ENCODE results near the gene MKX.

The MKX gene, protein sequence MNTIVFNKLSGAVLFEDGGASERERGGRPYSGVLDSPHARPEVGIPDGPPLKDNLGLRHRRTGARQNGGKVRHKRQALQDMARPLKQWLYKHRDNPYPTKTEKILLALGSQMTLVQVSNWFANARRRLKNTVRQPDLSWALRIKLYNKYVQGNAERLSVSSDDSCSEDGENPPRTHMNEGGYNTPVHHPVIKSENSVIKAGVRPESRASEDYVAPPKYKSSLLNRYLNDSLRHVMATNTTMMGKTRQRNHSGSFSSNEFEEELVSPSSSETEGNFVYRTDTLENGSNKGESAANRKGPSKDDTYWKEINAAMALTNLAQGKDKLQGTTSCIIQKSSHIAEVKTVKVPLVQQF

DNA sequence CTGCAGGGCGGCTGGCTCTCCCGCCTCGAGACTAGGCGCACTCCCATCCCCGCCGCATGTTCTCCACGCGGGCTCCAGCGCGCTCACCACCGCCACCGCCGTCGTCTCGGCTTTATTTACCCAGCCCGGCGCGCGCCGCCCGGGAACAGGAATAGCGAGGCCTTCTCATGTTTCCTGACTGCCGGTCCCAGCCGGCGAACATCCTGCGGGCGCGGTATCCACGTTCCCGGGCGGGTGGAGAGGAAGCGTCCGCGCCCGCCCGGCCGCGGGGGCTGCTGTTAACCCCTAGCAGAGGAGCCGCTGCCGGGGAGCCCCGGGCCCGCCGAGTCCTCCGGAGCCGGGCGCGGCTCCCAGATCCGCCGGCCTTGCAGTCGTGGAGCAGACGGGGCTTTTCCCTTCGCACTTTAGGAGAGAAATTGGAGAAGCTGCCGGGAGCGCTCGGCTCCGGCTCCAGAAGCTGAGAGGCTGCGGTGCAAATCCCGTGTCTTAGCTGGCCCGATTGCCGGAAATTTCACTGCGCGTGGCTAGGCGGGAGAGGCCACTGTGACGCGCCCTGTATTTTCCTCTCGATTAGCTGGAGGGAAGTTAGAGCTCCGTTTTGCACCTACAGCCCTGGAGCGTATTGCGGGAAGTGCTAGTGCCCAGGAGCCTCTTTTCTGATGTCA is at the start of gene MKX:
Gene MKX (minus strand): TSS at position 88 of the 665 bp plus-strand sequence. CDS start 2,404 bp downstream, outside the sequence.
- no peak for DNase-seq (ENCODE audit: low read depth, low spot score)

DNA sequence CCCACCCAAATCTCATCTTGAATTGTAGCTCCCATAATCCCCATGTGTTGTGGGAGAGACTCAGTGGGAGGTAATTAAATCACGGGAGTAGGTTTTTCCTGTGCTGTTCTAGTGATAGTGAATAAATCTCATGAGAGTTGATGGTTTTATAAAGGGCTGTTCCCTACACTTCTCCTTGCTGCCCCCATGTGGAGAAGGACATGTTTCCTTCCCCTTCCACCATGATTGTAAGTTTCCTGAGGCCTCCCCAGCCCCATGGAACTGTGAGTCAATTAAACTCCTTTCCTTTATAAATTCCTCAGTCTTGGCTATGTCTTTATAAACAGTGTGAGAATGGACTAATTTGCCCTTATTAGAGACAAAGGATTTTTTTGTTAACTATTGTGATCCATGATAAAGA is 48.5 kb upstream of the MKX start:
- DNase-seq (ENCODE audit: low read depth, low spot score), result no peak

DNA sequence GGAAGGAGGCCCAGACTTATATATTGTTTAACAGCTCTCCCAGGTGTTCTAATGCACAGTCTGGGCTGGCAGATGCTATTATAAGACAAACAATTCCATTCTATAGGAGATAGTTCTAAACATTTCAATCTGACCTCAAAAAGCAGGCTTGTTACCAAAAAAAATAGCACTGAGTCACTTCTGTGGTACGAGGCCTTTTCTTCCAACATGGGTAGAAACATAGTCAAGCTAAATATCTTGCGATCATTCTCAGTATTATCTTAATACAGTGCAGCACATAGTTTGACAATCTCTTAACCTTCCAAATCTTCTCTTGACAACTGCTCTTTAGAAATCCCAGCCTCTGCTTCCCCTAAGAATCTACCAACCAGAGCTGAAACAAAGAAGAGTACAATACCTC is 46.6 kb upstream of the MKX start:
- no peak for DNase-seq (ENCODE audit: low read depth, low spot score)

DNA sequence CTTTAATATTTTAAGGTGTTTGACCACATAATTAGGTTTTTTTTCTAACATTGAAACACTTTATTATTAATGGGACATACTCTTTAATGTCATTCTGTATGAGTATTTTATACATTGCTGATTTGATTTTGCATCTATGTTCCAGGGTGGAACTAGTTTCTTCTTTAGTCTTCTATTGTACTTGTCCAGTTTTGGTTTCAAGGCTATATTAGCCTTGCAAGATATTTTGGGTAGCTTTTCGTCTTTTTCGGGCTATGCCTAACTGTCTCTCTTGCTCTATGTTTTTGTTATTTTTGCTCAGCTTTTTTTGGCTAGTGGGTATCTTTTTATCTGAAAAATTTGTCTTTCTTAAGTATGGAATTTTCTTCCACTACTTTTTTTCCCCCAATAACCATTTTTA is 38.7 kb upstream of the MKX start:
- no peak for DNase-seq (ENCODE audit: low read depth, low spot score)

DNA sequence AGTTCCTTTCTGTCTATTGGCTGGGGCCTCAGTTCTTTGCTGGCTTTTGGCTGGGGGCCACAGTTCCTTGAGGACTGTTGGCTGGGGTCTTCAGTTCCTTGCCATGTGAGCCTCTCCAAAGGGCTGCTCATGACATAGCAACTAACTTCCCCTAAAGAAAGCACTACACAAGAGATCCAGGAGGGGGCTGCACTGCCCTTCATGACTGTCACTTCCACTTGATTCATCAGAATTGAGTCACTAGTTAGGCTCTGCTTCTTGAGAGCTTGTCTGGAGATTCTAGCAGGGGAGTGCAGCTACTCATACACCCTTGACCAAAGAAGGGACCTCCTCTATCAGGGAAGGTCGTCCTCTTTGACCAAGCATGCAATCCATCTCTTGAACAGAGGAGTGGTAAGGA is 38.0 kb upstream of the MKX start:
- no peak for DNase-seq (ENCODE audit: low read depth, low spot score)

DNA sequence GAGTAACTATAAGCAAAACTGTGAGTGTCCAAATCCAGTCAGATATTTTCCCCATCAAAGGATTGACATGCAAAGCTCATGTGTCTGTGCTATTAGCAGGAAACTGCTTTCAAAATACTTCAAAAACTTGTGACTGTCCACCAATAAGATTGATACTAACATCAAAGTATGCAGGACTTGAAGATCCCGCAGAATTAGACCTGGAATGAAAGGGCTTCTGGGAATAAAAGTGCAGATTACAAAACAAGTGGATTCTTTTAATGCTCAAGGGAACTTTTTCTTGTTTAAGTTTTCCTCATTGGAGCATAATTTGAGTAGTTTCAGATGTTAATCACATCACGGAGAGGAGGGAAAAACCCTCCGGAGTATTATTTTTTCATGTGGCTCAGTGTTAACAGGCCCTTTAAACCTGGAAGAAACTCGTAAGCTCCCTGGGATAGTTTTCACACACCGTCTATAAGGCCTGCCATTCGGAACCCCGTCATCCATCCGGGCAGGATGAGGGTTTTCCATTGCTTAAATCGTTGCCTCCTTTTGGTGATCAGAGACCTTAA is 33.9 kb upstream of the MKX start:
- no peak for DNase-seq (ENCODE audit: low read depth, low spot score)

DNA sequence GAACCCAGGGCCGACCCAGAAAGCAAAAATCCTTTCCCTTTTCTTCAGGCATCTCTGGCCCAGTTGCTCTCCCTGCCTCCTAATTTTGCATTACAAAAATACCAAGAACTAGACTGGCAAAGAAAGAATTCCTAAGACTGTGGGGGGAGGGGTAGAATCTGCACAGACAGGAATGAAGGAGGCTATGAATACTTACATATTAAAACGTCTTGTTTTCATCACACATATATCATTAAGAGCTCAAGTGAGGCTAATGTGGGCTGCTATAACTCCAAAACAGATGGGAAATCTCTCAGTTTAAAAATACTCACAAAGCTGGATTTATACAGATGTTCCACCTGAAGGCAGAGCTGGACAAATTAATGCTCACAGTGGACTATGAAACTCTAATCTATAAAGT is 29.2 kb upstream of the MKX start:
- no peak for DNase-seq (ENCODE audit: low read depth, low spot score)

DNA sequence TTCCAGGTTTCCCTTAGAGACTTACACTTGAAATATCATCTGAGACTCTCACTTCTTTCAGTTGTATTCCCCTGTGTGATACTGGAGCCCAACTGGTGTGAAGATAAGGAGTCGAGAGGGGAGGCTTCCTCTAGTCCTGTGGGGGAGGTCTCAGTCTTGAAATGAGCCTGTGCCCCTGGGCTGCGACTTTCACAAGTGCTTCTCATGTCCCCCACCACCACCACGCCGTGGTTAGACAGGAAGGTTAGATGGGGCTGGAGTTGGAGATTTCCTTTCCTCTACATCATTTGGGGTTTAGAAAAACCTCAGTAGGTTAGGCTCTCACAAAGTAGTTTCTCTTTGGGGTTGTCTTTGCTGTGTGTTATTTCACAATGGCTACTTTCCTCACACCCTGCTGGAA is 25.6 kb upstream of the MKX start:
- DNase-seq (ENCODE audit: low read depth, low spot score), result no peak

DNA sequence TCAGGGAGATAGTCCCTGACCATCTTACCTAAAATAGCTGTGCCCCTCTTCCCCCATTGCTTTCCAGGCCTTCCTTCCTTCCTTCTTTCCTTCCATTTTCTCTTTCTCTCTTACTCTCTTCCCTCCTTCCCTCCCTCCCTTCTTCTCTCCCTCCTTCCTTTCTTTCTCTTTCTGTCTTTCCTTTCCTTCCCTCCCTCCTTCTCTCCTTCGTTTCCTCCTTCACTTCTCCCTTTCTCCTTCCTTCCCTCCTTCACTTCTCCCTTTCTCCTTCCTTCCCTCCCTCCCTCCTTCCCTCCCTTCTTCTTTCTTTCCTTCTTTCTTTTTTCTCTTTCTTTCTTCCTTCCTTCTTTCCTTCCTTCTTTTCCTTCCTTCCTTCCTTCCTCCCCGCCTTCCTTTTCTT is 24.6 kb upstream of the MKX start:
- DNase-seq (ENCODE audit: low read depth, low spot score), result no peak

DNA sequence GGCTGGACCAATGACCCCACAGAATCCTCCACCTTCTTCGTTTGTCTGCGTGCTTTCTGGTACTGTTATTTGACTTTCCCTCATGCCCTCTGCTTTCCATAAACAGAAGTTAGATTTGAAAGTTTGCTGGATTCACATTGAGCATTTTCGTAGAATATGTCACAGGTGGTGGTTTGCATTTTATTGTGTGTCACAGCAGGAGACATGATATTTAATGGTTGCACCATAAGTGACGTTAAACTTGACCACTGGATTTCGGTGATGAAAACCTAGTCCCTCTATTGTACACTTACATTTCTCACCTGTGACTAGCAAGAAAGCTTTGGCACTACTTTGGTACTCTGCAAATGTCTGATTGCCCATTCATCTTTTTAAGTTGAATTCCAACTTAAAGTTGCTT is 15.2 kb upstream of the MKX start:
- no peak for DNase-seq (ENCODE audit: low read depth, low spot score)

DNA sequence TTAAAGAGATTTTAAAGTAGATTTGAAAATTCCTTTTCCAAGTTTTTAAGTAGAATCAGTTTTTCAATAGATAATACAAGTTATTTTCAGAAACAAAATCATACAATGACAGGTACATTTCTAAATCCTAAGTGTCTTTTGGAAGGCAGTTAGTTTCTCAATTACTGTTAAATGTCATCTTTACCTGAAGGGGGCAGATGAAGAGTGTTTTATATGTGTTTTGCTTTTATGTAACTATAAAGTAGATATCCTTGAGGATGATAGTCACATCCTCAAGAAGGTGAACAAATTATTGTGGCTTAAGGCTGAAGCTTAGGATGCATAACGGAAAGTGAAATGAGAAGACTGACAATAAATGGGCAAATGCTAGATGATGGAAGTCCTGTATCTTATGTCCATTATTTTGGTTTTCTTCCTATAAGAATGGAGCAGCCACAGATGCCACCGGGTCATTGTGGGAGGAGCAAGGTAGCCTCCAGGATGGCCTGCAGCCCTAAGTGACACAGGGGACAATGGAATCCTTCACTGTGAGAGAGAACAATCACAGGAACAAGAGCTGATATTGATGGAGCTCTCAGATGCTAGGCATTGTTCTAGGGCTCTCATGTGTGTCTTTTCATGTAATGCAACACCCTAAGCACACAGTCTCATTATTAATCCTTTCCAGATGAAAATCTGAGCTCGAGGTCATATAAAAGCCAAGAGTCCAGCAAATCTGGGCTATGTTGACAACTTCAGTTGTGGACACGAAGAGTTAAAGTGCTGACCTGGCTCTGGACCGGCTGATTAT is 14.1 kb upstream of the MKX start:
- no peak for DNase-seq (ENCODE audit: low read depth, low spot score)

DNA sequence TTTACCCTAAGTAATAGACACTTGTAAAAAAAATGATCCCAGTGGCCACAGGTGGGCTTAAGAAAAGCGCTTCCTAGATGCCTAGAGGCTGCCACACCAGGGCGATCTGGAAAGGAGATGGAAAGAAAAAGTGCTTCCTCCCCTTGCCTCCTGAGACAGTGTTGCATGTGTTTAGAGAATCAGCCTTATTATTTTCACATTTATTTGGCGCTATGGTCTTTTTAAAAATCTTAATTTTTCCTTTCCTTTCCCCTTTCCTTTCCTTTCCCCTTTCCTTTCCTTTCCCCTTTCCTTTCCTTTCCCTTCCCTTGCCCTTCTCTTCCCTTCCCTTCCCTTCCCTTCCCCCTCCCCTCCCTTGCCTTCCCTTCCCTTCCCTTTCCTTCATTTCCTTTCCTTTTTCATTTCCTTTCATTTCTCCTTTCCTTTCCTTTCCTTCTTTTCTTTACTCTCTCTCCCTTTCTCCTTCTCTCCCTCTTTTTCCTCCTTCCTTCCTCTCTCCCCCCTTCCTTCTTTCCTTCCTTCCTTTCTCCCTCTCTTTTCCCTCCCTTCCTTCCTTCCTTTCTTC is 7.1 kb upstream of the MKX start:
- no peak for DNase-seq (ENCODE audit: low read depth, low spot score)

DNA sequence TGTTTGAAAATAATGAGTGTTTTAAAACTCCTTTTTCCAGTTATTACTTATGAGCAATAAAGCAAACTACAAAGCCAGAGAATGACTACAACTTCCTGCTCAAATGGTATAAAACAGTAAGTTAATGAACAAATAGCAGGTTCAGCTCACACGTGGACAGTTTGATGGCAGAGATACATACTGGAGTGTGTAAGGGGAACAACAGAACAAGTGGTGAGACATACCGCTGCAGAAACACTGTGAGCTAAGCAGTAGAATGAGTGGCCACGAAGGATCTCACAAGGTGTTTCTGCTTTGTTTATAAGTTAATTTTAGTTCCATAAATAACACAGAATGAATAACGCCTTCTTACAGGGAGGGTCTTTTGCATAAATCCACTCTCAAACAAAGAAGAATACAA is 3.0 kb upstream of the MKX start:
- no peak for DNase-seq (ENCODE audit: low read depth, low spot score)

DNA sequence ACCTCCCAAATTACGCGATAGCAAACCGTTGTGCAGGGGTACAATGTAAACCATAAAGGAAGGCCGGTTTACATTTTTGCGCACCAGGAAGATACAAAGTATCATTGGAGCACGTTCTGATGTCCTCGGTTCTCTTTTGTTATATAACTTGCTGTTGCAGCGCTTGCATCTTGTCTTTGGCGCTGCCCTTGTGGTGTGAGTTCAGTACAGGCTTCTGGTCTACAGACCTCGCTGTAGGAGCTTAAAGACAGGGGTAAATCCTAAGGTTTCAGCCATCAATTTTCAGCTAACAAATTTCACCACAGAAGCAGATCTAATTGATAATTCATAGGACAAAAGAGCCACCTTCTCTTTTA is 1.5 kb upstream of the MKX start:
- no peak for DNase-seq (ENCODE audit: low read depth, low spot score)

DNA sequence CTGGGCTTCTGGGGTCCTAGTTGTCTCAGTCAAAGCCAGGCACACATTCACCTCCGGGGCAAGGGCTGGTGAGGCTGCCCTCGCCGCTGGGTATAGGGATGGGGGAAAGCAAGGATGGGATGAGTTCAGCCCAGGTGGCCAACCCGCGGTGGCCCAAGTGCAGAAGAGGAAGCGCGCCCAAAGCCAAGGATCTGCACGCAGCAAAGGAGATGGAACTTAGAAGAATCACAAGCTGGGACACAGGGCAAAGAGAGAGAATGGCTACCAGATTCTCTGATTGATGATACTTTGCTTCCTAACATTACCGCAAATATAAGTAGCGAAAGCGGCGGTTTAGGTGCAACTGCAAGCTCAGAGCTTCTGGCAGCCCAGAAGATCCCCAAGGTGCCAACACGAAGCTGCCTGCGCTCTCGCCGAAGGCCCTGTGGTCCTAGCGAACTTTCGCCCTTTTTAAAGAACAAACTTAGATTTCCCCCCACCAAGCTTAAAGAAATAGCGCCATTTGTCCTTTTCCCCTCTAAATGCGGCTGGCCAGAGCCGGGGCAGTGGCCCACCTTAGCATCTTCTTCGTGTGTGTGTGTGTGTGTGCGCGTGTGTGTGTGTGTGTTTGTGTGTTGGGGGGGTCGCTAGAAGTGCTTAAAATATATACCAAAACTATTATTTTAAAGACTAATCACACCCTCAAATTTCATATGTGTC is 927 bp upstream of the MKX start:
- no peak for DNase-seq (ENCODE audit: low read depth, low spot score)

DNA sequence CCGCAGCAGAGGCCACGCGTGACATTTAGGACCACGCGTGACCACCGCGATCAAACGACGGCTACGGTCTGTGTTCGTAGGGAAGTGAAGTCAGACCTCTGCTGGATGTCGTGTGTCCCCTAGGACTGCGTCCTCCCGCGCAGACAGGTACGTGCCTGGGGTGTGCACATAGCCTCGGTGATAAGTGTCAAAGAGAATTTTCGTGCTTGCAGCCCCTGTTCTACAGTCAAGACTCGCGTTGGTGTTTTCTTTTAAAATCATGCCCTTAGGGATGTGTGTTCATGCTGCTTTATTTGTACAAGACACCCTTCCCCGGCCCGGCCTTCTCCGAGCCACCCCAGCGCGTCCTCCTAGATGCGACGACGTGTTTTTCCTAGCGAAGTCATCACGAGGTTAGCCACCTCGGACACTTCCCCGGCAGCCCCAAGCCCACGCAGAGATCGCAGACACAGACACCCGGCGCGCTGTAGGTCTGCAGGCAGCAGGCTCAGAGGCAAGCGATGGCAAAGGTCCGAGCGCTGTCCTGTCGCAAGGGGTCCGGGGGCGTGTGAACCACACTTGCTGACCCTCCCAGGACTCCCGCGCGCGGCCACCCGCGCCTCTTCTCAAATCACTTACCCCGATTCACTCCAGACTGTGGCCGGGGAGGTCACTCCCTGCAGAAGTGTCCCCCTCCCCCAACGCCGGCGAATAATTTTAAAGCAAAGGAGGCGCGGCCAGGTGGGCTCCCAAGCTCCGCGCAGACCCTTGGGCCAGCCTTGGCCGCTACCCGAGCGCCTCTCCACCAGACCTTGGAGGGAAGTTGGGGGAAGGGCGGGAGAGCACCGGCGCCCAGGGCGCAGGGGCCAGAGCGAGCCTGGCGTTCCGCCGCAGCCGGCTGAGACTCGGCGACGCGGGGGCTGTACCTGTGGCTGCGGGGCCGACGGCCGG is 552 bp downstream of the MKX start:
- no peak for DNase-seq (ENCODE audit: low read depth, low spot score)

DNA sequence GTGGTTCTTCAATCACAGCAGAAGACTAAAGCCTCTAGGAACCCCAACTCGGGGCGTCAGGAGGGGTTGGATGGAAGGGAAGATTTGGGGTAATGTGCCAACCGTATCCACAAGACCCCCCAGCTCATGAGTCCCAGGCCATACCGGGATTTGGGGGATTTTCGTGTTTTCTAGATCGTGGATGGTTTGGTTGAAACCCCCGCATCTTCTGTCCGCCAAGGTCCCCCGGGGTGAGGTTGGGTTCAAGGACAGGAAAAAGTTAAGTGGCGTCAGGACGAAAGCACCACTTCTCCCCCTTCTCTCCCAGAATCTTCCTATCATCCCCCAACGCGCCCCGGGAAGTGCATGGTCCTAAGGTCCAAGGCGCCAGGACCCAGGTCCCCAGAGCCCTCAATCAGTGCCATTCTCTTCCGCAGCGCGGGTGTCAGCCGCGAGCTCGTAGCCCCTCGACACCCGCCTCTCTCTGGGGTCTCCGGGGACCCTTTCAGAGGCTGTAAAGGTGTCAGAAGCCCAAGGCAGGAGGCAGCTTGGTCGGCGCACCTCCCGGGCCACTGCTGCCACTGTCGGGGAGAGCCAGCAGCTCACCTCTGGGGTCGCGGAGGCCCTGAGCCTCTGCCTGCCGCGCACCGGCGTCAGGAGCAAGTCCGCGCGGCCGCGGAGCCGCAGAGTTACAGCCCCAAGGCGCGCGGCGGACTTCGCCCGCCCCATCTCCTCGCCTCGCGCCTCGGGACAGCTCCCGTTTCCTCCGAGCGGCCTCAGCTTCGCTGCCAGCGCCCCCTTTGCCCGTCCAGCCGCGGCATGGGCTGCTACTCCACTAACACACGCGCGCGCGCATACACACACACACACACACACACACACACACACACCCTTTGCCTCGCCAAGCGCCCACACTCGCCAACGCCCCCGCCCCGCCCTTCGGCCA is 1.5 kb downstream of the MKX start:
- DNase-seq (ENCODE audit: low read depth, low spot score), result no peak

DNA sequence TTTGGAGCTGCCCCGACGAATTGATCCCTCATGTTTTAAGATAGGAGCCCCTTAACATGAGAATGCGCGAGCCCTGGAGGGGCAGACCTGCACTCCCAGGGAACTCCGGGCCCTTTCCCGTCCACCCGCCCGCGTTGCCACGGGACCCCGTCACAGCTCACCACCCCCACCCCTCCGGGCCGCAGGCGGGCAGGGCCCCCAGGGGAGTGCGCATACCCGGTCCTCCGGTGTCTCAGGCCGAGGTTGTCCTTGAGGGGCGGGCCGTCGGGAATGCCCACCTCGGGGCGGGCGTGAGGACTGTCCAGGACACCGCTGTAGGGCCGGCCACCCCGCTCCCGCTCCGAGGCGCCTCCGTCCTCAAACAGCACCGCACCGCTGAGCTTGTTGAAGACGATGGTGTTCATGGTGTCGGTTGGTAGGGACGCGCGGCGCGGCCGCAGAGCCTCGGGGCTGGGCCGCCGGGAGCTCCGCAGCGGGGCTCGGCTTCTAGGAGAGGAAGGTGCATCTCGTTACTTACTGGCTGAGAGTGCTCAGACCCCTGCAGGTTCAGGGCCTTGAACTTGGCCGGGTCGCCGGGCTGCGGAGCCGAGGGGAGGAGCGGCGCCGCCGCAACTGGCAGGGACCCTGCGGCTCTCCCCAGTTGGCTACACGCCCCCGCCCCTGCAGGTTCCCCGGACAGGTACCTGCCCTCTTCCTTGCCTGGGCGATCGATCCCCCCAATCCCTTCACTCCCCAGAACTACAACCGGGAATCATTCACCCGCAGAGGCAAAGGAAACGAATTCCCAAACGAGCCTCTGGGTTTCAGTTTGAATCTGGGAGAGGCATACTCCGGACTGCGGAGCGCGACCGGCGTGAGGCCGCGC is 2.4 kb downstream of the MKX start:
- no peak for DNase-seq (ENCODE audit: low read depth, low spot score)
